ENCODE results near the gene TP53. TPM values are rescaled to one million over a fixed set of nuclear protein-coding genes. Genes with fewer than 3 reads are reported as not detected.

The TP53 gene
- total RNA-seq, 2 experiments from 2014 or later = 123 to 129 TPM

DNA sequence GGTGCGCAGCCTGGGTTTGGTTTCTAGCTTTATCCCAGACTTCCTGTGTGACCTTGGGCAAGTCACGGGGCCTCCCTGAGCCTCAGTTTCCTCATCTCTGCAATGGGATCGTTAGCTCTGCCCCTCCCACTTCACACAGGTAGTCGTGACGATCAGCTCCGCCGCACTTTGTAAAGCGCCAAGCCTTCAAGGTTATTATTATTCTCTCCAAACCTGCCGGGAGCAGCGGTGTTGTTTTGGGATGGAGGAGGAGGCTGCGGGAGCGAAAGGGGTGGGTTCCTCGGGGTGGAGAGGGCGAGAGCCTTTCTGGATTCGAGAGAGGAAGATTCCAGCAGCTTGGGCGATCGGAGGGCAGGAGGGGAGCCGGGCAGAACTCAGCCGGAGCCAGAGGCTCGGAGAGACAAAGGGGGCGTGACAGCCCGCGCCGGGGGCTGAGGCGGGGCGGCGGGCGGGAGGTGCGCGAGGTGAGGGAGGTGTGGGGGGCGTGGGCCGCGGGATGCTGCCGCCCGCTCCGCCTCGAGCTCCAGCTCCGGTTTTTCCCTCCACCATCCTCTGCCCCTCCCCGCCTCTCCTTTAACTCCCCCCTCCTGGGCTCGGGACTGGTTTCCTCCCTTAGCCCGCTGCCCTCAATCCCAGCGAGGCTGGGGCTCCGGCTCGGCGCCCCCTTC, 17.4 kb upstream of the TP53 start, which contains the start of gene EFNB3:
Gene EFNB3, plus strand, starts transcription at position 602 of the 668 bp plus-strand sequence. CDS start 397 bp downstream, outside the sequence.
- Mint-ChIP-seq H3K27me3 (peaks cover 47% of the 10 kb centered on the region), H3K27ac (no peak within 1 kb of the TSS), H3K4me1 (ENCODE audit: low read depth) (peaks cover 15% of the 10 kb centered on the region), H3K9me3 (no peaks in the 10 kb centered on the region), H3K4me3 (peak within 1 kb of the TSS; percentile 31), H3K36me3 (peaks cover 27% of the 10 kb centered on the region)
- DNase-seq = no peak
- CTCF ChIA-PET = interaction anchor here (0.5 to 1.5 kb wide), 2 partner anchors 16 to 352 kb away, joined by 3 to 5 read pairs; partner anchors contain the start of gene WRAP53
- intact Hi-C loops (cut with micrococcal nuclease) = no loop called here
- POLR2A ChIA-PET = no interaction called here

DNA sequence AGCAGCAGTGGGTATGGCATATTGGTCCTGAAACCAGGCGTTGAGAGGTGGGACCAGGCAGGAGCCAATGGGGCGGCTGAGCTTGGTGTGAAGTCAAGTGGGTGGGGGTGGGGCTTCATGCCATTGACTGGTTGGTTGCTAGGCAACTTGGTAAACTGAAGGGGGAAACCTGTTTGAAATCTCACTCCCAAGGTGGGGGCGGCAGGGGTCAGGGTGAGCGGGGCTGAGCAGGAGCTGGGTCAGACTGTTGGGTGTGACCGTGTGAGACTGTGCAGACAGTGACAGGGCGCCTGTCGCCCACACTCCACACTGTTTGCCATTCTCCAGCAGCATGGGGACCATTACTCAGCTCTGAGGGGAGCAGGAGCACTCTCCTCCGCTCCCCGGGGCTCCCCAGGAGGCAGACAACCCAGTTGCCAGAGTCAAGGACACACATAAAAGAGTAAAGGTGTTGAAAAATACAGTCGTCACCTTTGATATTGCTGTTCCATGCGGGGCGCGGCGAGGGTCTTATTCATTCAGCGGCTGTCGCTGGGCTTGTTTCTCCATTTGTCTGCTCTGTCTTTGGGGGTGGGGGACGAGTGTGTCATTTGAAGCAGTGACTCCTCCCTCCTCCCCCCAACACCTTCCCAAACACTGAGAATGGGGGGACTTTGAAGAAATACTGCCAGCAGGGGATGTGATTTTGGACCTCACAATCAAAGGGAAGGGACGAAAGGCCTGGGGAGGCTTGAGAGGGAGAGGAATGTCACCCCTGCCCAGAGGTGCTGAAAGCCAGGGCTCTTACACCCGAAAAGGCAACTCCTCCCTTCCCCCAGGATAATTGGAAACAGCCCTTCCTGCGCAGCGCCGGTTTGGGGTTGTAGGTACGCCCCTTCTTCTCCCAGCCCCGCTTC, 16.5 kb upstream of the TP53 start:
- H3K27ac Mint-ChIP-seq = no peak overlapping the region
- peaks cover 45% of the 10 kb centered on the region for H3K27me3 Mint-ChIP-seq
- peak; percentile 24 for DNase-seq
- CTCF ChIA-PET = interaction anchor here (0.5 to 1.5 kb wide), 3 partner anchors 15 to 353 kb away, joined by 3 to 5 read pairs (median 3); partner anchors contain the start of gene WRAP53
- no peak overlapping the region for H3K4me3 Mint-ChIP-seq
- peaks cover 15% of the 10 kb centered on the region for H3K4me1 Mint-ChIP-seq (ENCODE audit: low read depth)
- peaks cover 27% of the 10 kb centered on the region for H3K36me3 Mint-ChIP-seq
- no peaks in the 10 kb centered on the region for H3K9me3 Mint-ChIP-seq
- POLR2A ChIA-PET = interaction anchor here (1.3 kb wide), 1 partner anchor 17 kb away, joined by 5 read pairs; the partner anchor contains the start of gene TP53
- intact Hi-C loops (cut with micrococcal nuclease) = no loop called here

DNA sequence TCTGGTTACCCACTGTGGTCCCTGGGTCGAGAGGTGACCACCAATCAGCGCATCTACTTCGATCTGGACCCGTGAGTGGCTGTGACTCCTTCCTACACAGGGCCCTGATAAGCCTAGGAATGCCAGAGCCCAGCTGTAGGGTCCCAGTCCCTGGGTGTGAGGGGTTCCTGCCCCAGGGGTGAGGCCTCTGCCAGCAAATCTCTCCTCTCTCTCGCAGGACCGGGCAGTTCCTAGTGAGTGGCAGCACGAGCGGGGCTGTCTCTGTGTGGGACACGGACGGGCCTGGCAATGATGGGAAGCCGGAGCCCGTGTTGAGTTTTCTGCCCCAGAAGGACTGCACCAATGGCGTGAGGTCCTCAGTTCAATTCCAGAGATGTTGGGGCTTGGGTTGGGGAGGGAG, 15.5 kb upstream of the TP53 start:
- H3K27ac Mint-ChIP-seq = no peak overlapping the region
- H3K4me3 Mint-ChIP-seq = no peak overlapping the region
- ChIA-PET POLR2A (interaction anchor here (1.3 kb wide), 1 partner anchor 16 kb away, joined by 5 read pairs; the partner anchor contains the start of gene TP53), CTCF (no interaction called here)
- no peaks in the 10 kb centered on the region for H3K9me3 Mint-ChIP-seq
- H3K4me1 Mint-ChIP-seq (ENCODE audit: low read depth) = peaks cover 15% of the 10 kb centered on the region
- intact Hi-C loops (cut with micrococcal nuclease) = no loop called here
- no peak for DNase-seq
- H3K27me3 Mint-ChIP-seq = peaks cover 42% of the 10 kb centered on the region
- H3K36me3 Mint-ChIP-seq = peaks cover 30% of the 10 kb centered on the region

DNA sequence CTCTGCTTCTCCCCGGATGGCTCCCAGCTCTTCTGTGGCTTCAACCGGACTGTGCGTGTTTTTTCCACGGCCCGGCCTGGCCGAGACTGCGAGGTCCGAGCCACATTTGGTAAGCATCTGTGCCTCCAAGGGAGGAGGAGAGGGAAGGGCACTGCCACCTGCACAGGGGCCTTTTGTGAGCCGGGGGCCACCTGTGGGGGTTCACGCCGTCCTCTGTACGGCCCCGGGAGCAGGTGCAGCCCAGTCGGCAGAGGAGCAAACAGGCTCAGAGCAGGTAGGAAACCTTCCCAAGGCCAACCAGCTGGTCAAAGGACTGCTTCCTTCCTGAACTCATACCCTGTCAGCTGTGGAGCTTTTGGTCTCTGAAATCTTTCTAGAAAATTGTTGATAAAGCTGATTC, 14.4 kb upstream of the TP53 start:
- Mint-ChIP-seq H3K27me3 (peaks cover 33% of the 10 kb centered on the region), H3K36me3 (peaks cover 34% of the 10 kb centered on the region), H3K4me1 (ENCODE audit: low read depth) (peaks cover 15% of the 10 kb centered on the region), H3K4me3 (no peak overlapping the region), H3K27ac (no peak overlapping the region), H3K9me3 (no peaks in the 10 kb centered on the region)
- CTCF ChIA-PET = no interaction called here
- intact Hi-C loops (cut with micrococcal nuclease) = no loop called here
- DNase-seq = no peak
- POLR2A ChIA-PET = interaction anchor here (1.3 kb wide), 1 partner anchor 11 kb away, joined by 5 read pairs; no protein-coding TSS in a partner anchor

DNA sequence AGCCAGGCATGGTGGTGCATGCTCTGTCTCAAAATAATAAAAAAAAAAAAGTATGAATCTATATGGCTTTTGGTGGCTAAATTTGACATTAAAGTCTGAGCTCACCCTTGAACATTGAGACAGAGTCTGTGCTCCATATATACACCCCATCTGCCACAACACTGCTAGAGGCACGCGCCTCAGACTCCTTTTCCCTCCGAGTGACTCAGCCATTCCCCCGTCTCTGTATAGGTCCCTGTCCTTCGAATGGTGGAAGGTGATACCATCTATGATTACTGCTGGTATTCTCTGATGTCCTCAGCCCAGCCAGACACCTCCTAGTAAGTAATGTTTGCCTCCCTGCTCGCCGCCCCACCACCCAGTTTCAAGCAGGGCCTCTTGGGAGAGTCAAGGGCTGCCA, 13.2 kb upstream of the TP53 start:
- CTCF ChIA-PET = no interaction called here
- no peak overlapping the region for H3K4me3 Mint-ChIP-seq
- intact Hi-C loops (cut with micrococcal nuclease) = no loop called here
- peaks cover 21% of the 10 kb centered on the region for H3K27me3 Mint-ChIP-seq
- DNase-seq = no peak
- POLR2A ChIA-PET = interaction anchor here (1.3 kb wide), 1 partner anchor 10 kb away, joined by 5 read pairs; no protein-coding TSS in a partner anchor
- peaks cover 12% of the 10 kb centered on the region for H3K4me1 Mint-ChIP-seq (ENCODE audit: low read depth)
- H3K9me3 Mint-ChIP-seq = no peaks in the 10 kb centered on the region
- H3K27ac Mint-ChIP-seq = no peak overlapping the region
- peaks cover 43% of the 10 kb centered on the region for H3K36me3 Mint-ChIP-seq

- Mint-ChIP-seq H3K9me3 (no peaks in the 10 kb centered on the region), H3K36me3 (peaks cover 46% of the 10 kb centered on the region), H3K4me1 (ENCODE audit: low read depth) (no peaks in the 10 kb centered on the region), H3K27me3 (peaks cover 6% of the 10 kb centered on the region), H3K4me3 (no peak overlapping the region), H3K27ac (no peak overlapping the region)
- DNase-seq = no peak
- intact Hi-C loops (cut with micrococcal nuclease) = no loop called here
- POLR2A ChIA-PET = no interaction called here
- CTCF ChIA-PET = no interaction called here
Observed at GRCh38 chr17:7697828-7698588, 10.7 kb upstream of the TP53 start.

DNA sequence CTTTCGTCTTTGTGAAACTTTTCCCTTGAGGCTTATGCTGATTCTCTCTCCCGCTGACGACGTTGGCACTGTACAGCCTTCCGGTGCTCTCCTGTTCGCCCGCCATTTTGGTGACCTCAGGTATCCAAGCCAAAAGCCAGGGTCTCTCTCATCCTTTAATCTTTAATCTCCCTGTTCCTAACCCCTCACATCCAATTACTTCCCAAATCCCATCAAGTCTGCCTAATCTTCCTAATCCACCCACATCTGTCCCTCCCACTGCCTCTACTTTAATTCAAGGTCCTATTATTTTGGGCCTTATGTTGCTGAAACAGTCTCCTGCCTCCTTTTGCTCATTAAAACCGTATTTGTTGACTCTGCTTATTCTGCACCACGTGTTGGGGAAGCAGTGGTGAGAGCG, 8.3 kb upstream of the TP53 start:
- Mint-ChIP-seq H3K4me3 (no peak overlapping the region), H3K27ac (no peak overlapping the region), H3K9me3 (no peaks in the 10 kb centered on the region), H3K27me3 (no peaks in the 10 kb centered on the region), H3K36me3 (peaks cover 31% of the 10 kb centered on the region), H3K4me1 (ENCODE audit: low read depth) (no peaks in the 10 kb centered on the region)
- POLR2A ChIA-PET = no interaction called here
- DNase-seq = no peak
- CTCF ChIA-PET = interaction anchor here (0.6 kb wide), 1 partner anchor 240 kb away, joined by 3 read pairs; no protein-coding TSS in a partner anchor
- intact Hi-C loops (cut with micrococcal nuclease) = no loop called here

- Mint-ChIP-seq H3K9me3 (no peaks in the 10 kb centered on the region), H3K27ac (peak overlapping the region; percentile 62), H3K4me3 (peak overlapping the region; percentile 100), H3K36me3 (peaks cover 38% of the 10 kb centered on the region), H3K4me1 (ENCODE audit: low read depth) (peaks cover 28% of the 10 kb centered on the region), H3K27me3 (no peaks in the 10 kb centered on the region)
- intact Hi-C loops (cut with micrococcal nuclease) = loop anchor here (1.0 to 10.0 kb wide), 7 partner anchors 57 to 746 kb away; partner anchors contain the start of genes CTDNEP1, ELP5, NDEL1 and POLR2A
- CTCF ChIA-PET = interaction anchor here (0.6 to 5.8 kb wide), 17 partner anchors 15 to 431 kb away, joined by 3 to 61 read pairs (median 6); partner anchors contain the start of genes FXR2, MPDU1, RNF227 and SAT2
- POLR2A ChIA-PET = interaction anchor here (0.8 to 5.3 kb wide), 7 partner anchors 62 to 468 kb away, joined by 3 to 56 read pairs (median 6); partner anchors contain the start of genes CD68, FXR2, MPDU1 and NAA38
- DNase-seq = no peak
Observed at GRCh38 chr17:7688808-7689316, 1.6 kb upstream of the TP53 start.

DNA sequence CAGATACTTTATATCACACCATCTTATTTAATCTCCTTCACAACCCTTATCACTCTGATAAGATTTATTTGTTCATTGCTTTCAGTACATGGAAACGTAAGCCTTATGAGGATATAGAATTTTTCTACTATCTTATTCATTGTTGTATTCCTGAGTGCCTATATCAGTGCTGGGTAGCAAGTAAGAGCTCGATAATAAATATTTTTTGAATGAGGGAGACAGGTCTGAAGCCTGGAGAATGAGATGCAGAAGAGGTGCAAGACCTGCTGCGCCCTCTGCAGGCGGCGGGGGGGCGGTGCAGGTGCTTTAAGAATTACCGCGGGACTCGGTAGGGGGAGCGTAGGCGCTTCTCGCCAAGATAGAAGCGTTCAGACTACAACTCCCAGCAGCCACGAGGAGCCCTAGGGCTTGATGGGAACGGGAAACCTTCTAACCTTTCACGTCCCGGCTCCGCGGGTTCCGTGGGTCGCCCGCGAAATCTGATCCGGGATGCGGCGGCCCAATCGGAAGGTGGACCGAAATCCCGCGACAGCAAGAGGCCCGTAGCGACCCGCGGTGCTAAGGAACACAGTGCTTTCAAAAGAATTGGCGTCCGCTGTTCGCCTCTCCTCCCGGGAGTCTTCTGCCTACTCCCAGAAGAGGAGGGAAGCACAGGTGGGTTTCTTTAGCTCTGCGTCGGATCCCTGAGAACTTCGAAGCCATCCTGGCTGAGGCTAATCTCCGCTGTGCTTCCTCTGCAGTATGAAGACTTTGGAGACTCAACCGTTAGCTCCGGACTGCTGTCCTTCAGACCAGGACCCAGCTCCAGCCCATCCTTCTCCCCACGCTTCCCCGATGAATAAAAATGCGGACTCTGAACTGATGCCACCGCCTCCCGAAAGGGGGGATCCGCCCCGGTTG, 868 bp upstream of the TP53 start, which contains the start of gene WRAP53:
Gene WRAP53, plus strand, starts transcription at position 570 of the 900 bp plus-strand sequence. Its CDS starts 172 bp downstream, at position 742.
- peak; percentile 98 for DNase-seq
- ChIA-PET POLR2A (interaction anchor here (0.5 to 5.3 kb wide), 32 partner anchors 20 to 689 kb away, joined by 3 to 56 read pairs (median 5); partner anchors contain the start of genes ATP1B2, CD68, CTDNEP1 and FXR2), CTCF (interaction anchor here (0.6 to 5.8 kb wide), 41 partner anchors 15 to 642 kb away, joined by 3 to 61 read pairs (median 5); partner anchors contain the start of genes ATP1B2, CNTROB, FXR2 and MPDU1)
- H3K9me3 Mint-ChIP-seq = no peaks in the 10 kb centered on the region
- no peaks in the 10 kb centered on the region for H3K27me3 Mint-ChIP-seq
- H3K4me3 Mint-ChIP-seq = peak within 1 kb of the TSS; percentile 100
- H3K36me3 Mint-ChIP-seq = peaks cover 35% of the 10 kb centered on the region
- H3K4me1 Mint-ChIP-seq (ENCODE audit: low read depth) = peaks cover 31% of the 10 kb centered on the region
- intact Hi-C loops (cut with micrococcal nuclease) = loop anchor here (1.0 to 10.0 kb wide), 10 partner anchors 56 to 747 kb away; partner anchors contain the start of genes CTDNEP1, EIF5A, ELP5 and KDM6B
- peak within 1 kb of the TSS; percentile 100 for H3K27ac Mint-ChIP-seq

Data from activated CD4-positive, alpha-beta memory T cell treated with anti-CD3 and anti-CD28 coated beads for 36 hours (primary cell).